ENCODE results near the gene STAC3. TPM values are rescaled to one million over a fixed set of nuclear protein-coding genes. Genes with fewer than 3 reads are reported as not detected.
A peak's percentile ranks its signal among the peaks of the same experiment; 100 is the strongest.

Gene STAC3
- total RNA-seq, 2 experiments from 2014 or later = 5.1 to 5.2 TPM

- Mint-ChIP-seq H3K27ac (peak overlapping the region; percentile 76), H3K36me3 (ENCODE audit: low read depth) (peaks cover 21% of the 10 kb centered on the region), H3K27me3 (peaks cover 47% of the 10 kb centered on the region), H3K4me3 (peak overlapping the region; percentile 79), H3K9me3 (no peaks in the 10 kb centered on the region), H3K4me1 (peaks cover 74% of the 10 kb centered on the region)
- CTCF ChIA-PET = interaction anchor here (0.6 to 18.3 kb wide), 19 partner anchors 9 to 239 kb away, joined by 3 to 332 read pairs (median 6); partner anchors contain the start of genes NEMP1, NXPH4, SHMT2 and STAC3
- no peak for DNase-seq
- POLR2A ChIA-PET = interaction anchor here (0.6 kb wide), 1 partner anchor 9 kb away, joined by 3 read pairs; the partner anchor contains the start of gene SHMT2
Observed at GRCh38 chr12:57237932-57238853, 12.8 kb downstream of the STAC3 start.

DNA sequence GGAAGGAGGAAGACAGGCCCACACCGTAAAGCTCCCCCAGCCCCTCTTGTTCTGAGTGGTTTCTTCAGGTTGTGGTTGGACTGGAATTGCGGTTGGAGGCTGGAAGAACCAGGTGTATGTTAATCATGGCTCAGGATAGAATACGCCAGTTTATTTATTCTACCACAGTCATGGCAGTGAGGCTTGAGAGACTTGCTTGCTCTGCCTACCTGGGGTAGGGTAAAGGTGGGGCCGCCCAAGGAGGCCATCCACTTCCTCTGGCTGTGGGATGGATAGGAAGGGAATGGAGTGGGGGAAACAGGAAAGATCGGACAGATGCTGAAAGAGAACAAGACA lies 13.4 kb downstream of the STAC3 start:
- Mint-ChIP-seq H3K27ac (no peak overlapping the region), H3K36me3 (ENCODE audit: low read depth) (peaks cover 27% of the 10 kb centered on the region), H3K9me3 (no peaks in the 10 kb centered on the region), H3K4me1 (peaks cover 70% of the 10 kb centered on the region), H3K27me3 (peaks cover 42% of the 10 kb centered on the region), H3K4me3 (peak overlapping the region; percentile 79)
- ChIA-PET CTCF (interaction anchor here (1.1 to 18.3 kb wide), 3 partner anchors 9 to 24 kb away, joined by 6 to 332 read pairs (median 142); partner anchors contain the start of gene SHMT2), POLR2A (no interaction called here)
- DNase-seq = no peak

- peaks cover 32% of the 10 kb centered on the region for H3K36me3 Mint-ChIP-seq (ENCODE audit: low read depth)
- no peak for DNase-seq
- peaks cover 40% of the 10 kb centered on the region for H3K27me3 Mint-ChIP-seq
- no peak overlapping the region for H3K27ac Mint-ChIP-seq
- ChIA-PET CTCF (interaction anchor here (1.1 to 18.3 kb wide), 3 partner anchors 8 to 24 kb away, joined by 6 to 332 read pairs (median 142); partner anchors contain the start of gene SHMT2), POLR2A (no interaction called here)
- peak overlapping the region; percentile 79 for H3K4me3 Mint-ChIP-seq
- no peaks in the 10 kb centered on the region for H3K9me3 Mint-ChIP-seq
- peaks cover 69% of the 10 kb centered on the region for H3K4me1 Mint-ChIP-seq
Observed at GRCh38 chr12:57236925-57237595, 13.9 kb downstream of the STAC3 start.

DNA sequence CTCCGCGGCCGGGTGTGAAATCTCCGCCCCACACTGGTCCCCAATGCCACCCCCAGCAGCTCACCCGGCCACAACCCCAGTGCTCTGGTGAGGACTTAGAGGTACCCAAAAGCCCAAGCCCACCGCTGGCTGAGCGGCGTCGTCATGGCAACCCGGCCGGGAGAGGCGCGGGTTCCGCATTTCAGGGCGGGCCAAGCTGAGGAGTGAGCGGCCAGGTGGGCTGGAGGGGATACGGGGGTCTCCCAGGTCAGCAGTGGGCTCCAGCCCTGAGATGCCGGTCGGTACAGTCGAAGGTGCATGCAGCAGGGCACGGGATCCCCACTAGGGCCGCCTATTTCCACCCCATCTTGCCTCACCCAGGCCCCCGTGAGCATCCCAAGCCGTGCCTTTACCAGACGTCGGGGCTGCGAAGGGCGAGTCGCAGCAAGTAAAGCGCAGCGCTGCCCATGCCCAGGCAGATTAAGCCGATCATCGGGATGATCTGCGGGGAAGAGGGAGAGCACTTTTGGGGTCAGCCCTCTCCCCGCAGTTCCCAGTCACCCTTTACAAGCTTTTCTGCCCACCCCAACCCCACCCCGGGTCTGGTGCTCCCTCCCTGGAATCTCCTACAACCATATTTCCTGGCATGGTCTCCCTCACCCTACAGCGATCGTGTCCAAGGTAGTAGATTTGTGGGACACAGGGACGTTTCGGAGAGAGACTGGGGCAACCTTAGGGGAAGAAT lies 14.6 kb downstream of the STAC3 start:
- H3K27me3 Mint-ChIP-seq = peaks cover 33% of the 10 kb centered on the region
- H3K36me3 Mint-ChIP-seq (ENCODE audit: low read depth) = peaks cover 35% of the 10 kb centered on the region
- peaks cover 67% of the 10 kb centered on the region for H3K4me1 Mint-ChIP-seq
- no peak for DNase-seq
- ChIA-PET POLR2A (no interaction called here), CTCF (interaction anchor here (10.5 to 18.3 kb wide), 2 partner anchors 7 to 23 kb away, joined by 142 to 332 read pairs; partner anchors contain the start of gene SHMT2)
- no peak overlapping the region for H3K4me3 Mint-ChIP-seq
- no peak overlapping the region for H3K27ac Mint-ChIP-seq
- H3K9me3 Mint-ChIP-seq = no peaks in the 10 kb centered on the region

DNA sequence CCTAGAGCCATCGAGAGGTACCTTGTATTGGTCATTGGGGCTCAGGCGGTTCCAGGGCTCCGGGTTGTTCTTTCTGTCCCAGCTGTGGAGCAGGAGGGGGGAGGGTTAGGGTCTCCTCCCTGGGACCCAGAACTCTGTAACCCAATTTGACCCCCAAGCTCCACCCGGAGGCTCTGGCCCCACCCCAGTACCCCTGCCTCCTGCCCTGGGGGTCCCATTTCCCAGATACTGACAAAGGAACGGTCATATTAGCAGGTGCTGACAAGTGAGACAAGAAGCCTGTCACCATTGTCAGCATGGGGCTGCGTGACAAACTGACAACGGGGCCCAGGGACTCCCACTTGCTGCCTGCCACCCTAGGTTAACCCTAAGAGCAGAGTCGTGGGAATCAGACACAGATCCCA lies 15.3 kb downstream of the STAC3 start:
- ChIA-PET CTCF (interaction anchor here (10.5 to 18.3 kb wide), 2 partner anchors 7 to 22 kb away, joined by 142 to 332 read pairs; partner anchors contain the start of gene SHMT2), POLR2A (no interaction called here)
- Mint-ChIP-seq H3K4me3 (no peak overlapping the region), H3K27ac (no peak overlapping the region), H3K9me3 (no peaks in the 10 kb centered on the region), H3K4me1 (peaks cover 67% of the 10 kb centered on the region), H3K27me3 (peaks cover 26% of the 10 kb centered on the region), H3K36me3 (ENCODE audit: low read depth) (peaks cover 36% of the 10 kb centered on the region)
- no peak for DNase-seq

GRCh38 chr12:57235017-57235727 lies 15.8 kb downstream of the STAC3 start:
- CTCF ChIA-PET = interaction anchor here (10.5 to 18.3 kb wide), 2 partner anchors 6 to 22 kb away, joined by 142 to 332 read pairs; partner anchors contain the start of gene SHMT2
- Mint-ChIP-seq H3K36me3 (ENCODE audit: low read depth) (peaks cover 42% of the 10 kb centered on the region), H3K4me1 (peaks cover 67% of the 10 kb centered on the region)

DNA sequence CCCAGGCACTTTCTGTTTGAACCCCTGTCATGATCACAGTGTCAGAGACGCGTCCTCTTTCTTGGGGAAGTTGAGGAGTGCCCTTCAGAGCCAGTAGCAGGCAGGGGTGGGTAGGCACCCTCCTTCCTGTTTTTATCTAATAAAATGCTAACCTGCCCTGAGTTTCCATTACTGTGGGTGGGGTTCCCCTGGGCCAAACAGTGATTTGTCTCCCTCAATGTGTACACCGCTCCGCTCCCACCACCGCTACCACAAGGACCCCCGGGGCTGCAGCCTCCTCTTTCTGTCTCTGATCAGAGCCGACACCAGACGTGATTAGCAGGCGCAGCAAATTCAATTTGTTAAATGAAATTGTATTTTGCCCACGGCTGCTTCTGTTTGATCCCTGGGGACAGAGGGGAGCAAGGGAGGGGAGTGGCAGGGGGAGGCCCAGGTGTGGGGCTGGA lies 16.4 kb downstream of the STAC3 start:
- H3K4me3 Mint-ChIP-seq = no peak overlapping the region
- POLR2A ChIA-PET = no interaction called here
- CTCF ChIA-PET = interaction anchor here (10.9 kb wide), 1 partner anchor 9 kb away, joined by 332 read pairs; the partner anchor contains the start of gene STAC3
- peaks cover 70% of the 10 kb centered on the region for H3K4me1 Mint-ChIP-seq
- peaks cover 19% of the 10 kb centered on the region for H3K27me3 Mint-ChIP-seq
- peaks cover 46% of the 10 kb centered on the region for H3K36me3 Mint-ChIP-seq (ENCODE audit: low read depth)
- no peak overlapping the region for H3K27ac Mint-ChIP-seq
- no peak for DNase-seq
- no peaks in the 10 kb centered on the region for H3K9me3 Mint-ChIP-seq

More at GRCh38 chr12:57235017-57235727, 15.8 kb downstream of the STAC3 start:
- DNase-seq = no peak
- Mint-ChIP-seq H3K27me3 (peaks cover 21% of the 10 kb centered on the region), H3K9me3 (no peaks in the 10 kb centered on the region), H3K4me3 (no peak overlapping the region), H3K27ac (no peak overlapping the region)
- POLR2A ChIA-PET = no interaction called here

DNA sequence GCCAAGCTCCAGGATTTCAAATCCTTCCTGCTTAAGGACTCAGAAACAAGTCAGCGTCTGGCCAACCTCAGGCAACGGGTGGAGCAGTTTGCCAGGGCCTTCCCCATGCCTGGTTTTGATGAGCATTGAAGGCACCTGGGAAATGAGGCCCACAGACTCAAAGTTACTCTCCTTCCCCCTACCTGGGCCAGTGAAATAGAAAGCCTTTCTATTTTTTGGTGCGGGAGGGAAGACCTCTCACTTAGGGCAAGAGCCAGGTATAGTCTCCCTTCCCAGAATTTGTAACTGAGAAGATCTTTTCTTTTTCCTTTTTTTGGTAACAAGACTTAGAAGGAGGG lies 16.8 kb downstream of the STAC3 start:
- Mint-ChIP-seq H3K4me1 (peaks cover 70% of the 10 kb centered on the region), H3K4me3 (no peak overlapping the region), H3K27ac (no peak overlapping the region), H3K36me3 (ENCODE audit: low read depth) (peaks cover 46% of the 10 kb centered on the region), H3K9me3 (no peaks in the 10 kb centered on the region), H3K27me3 (peaks cover 18% of the 10 kb centered on the region)
- ChIA-PET POLR2A (no interaction called here), CTCF (interaction anchor here (0.8 to 10.9 kb wide), 4 partner anchors 9 to 18 kb away, joined by 3 to 332 read pairs (median 3); partner anchors contain the start of gene STAC3)
- DNase-seq = no peak

DNA sequence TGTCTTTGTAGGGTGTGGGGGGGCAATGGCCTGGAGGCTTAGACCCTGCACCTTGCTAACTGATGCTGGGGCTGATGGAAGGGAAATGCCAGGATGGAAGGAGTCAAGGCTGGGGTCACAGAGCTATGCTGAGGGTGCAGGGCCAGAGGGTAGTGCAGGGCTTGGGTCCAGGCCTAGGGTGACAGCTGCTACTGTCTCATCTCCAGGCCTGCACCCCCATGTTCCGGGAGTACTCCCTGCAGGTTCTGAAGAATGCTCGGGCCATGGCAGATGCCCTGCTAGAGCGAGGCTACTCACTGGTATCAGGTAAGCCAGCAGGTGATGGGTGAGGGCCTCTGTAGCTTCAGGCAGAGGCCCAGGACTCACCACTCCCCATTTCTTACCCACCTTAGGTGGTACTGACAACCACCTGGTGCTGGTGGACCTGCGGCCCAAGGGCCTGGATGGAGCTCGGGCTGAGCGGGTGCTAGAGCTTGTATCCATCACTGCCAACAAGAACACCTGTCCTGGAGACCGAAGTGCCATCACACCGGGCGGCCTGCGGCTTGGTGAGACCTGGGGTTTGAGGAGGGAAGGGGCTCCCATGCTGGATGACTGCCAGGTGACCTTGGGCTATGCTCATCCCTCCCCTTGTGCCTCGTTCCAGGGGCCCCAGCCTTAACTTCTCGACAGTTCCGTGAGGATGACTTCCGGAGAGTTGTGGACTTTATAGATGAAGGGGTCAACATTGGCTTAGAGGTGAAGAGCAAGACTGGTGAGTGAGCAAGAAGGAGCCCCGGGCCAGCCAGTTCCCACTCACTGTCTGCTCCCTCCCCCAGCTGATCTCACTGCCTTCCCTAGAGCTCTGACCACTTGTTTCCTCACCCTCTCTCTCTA lies 17.4 kb downstream of the STAC3 start:
- ChIA-PET CTCF (interaction anchor here (0.7 to 10.9 kb wide), 6 partner anchors 9 to 21 kb away, joined by 3 to 332 read pairs (median 3); partner anchors contain the start of gene STAC3), POLR2A (no interaction called here)
- Mint-ChIP-seq H3K4me3 (no peak overlapping the region), H3K36me3 (ENCODE audit: low read depth) (peaks cover 44% of the 10 kb centered on the region), H3K9me3 (no peaks in the 10 kb centered on the region), H3K27ac (no peak overlapping the region), H3K4me1 (peaks cover 70% of the 10 kb centered on the region), H3K27me3 (peaks cover 14% of the 10 kb centered on the region)
- no peak for DNase-seq

GRCh38 chr12:57232156-57232756 lies 18.7 kb downstream of the STAC3 start:
- Mint-ChIP-seq H3K4me1 (peaks cover 67% of the 10 kb centered on the region), H3K9me3 (no peaks in the 10 kb centered on the region), H3K36me3 (ENCODE audit: low read depth) (peaks cover 44% of the 10 kb centered on the region), H3K27me3 (peaks cover 13% of the 10 kb centered on the region), H3K27ac (no peak overlapping the region), H3K4me3 (no peak overlapping the region)
- no peak for DNase-seq
- ChIA-PET CTCF (interaction anchor here (0.6 to 10.9 kb wide), 4 partner anchors 11 to 120 kb away, joined by 3 to 332 read pairs (median 24); partner anchors contain the start of gene STAC3), POLR2A (no interaction called here)

Measured in activated CD4-positive, alpha-beta T cell treated with anti-CD3 and anti-CD28 coated beads, Interleukin-2, amount 10 ng/mL, durations not matched to agents 7 days and 5 days (primary cell).